GM18511 (cell line): Measurements from ENCODE around the gene OR6K2.
"Not testable (repeated sequence)": the region's sequence is repeated elsewhere in the genome, so short reads cannot be mapped to it uniquely, and the experiment has no call there.

Experiments
- ATAC-seq: cut with Tn5 transposase; IDR thresholded peaks from one replicate; pipeline ENCODE4 v1.9.1; 2021; ENCODE audit warnings: mild to moderate bottlenecking, moderate library complexity; ENCODE audit not compliant: unreplicated experiment

Gene OR6K2

GRCh38 chr1:158700552-158700951 is at the start of gene OR6K2:
OR6K2 (minus strand) TSS chr1:158700652; CDS start chr1:158700652, 0 bp downstream.
- no peak for ATAC-seq

- no peak for ATAC-seq
Measured at GRCh38 chr1:158735848-158736247, 35.4 kb upstream of the OR6K2 start.

- ATAC-seq = no peak
Measured at GRCh38 chr1:158732524-158732923, 32.1 kb upstream of the OR6K2 start.

- ATAC-seq = no peak
Measured at GRCh38 chr1:158731707-158732106, 31.3 kb upstream of the OR6K2 start.

- no peak for ATAC-seq
Measured at GRCh38 chr1:158730453-158730852, 30.0 kb upstream of the OR6K2 start.

- ATAC-seq = no peak
Measured at GRCh38 chr1:158728510-158729225, 28.2 kb upstream of the OR6K2 start.

- ATAC-seq = no peak
Measured at GRCh38 chr1:158724442-158724841, 24.0 kb upstream of the OR6K2 start.

GRCh38 chr1:158720620-158721019 is 20.2 kb upstream of the OR6K2 start, which contains the start of gene OR6K3:
OR6K3 (minus strand) TSS chr1:158720720; CDS start chr1:158718115, 2,605 bp downstream.
- ATAC-seq = no peak

GRCh38 chr1:158719664-158720063 is 19.2 kb upstream of the OR6K2 start:
- ATAC-seq = no peak

GRCh38 chr1:158717344-158717743 is 16.9 kb upstream of the OR6K2 start:
- no peak for ATAC-seq

- no peak for ATAC-seq
Measured at GRCh38 chr1:158716335-158716734, 15.9 kb upstream of the OR6K2 start.

- no peak for ATAC-seq
Measured at GRCh38 chr1:158714754-158715153, 14.3 kb upstream of the OR6K2 start.

GRCh38 chr1:158711098-158711497 is 10.6 kb upstream of the OR6K2 start:
- no peak for ATAC-seq

- no peak for ATAC-seq
Measured at GRCh38 chr1:158706096-158706495, 5.6 kb upstream of the OR6K2 start.

GRCh38 chr1:158694596-158694995 is 5.9 kb downstream of the OR6K2 start:
- no peak for ATAC-seq

GRCh38 chr1:158692356-158692755 is 8.1 kb downstream of the OR6K2 start:
- no peak for ATAC-seq

- no peak for ATAC-seq
Measured at GRCh38 chr1:158691907-158692306, 8.5 kb downstream of the OR6K2 start.

GRCh38 chr1:158691149-158691548 is 9.3 kb downstream of the OR6K2 start:
- not testable (repeated sequence) for ATAC-seq

- ATAC-seq = no peak
Measured at GRCh38 chr1:158689875-158690274, 10.6 kb downstream of the OR6K2 start.

GRCh38 chr1:158689110-158689509 is 11.3 kb downstream of the OR6K2 start:
- no peak for ATAC-seq

GRCh38 chr1:158688343-158688742 is 12.1 kb downstream of the OR6K2 start:
- ATAC-seq = not testable (repeated sequence)

- no peak for ATAC-seq
Measured at GRCh38 chr1:158687037-158687436, 13.4 kb downstream of the OR6K2 start.
